ENCODE data around the gene HS6ST1.

GRCh38 chr2:128241896-128242295 is 76.8 kb downstream of the HS6ST1 start:
- TF ChIP-seq POLR2AphosphoS5 (IDR thresholded peaks at IDR 0.05; ENCODE audit: low read depth, low read length) (no peak), POLR2A (IDR thresholded peaks at IDR 0.05; ENCODE audit: low read depth, low read length) (no peak)
